AML-193 (cell line): Measurements from ENCODE around the gene PDE4B.
A peak's percentile ranks its signal among the peaks of the same experiment; 100 is the strongest.

Experiments
- DNase-seq, 2 experiments: peaks; one replicate each; lab custom pipeline; 2025; lab: John Stamatoyannopoulos, UW

Gene PDE4B

DNA sequence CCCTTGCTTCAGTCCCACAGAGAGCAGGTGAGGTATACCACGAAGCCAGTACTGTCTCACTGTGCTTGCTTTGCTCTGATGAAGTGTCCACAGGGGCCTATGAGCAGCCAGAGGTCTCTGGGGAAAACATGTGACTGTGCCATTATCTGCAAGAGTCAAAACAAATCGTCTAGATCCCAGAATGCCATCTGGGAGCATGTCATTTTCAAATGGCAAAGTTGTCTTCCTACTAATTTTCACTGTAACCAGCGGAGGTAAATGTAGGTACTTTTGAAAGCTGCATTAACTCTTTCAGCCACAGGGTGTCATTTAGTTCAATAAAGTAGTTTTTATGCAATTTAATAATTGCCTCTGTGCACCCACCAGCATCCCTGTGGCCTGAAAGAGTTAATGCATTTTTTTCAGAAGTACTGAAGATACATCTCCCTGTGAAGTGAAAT, 567.6 kb downstream of the PDE4B start:
- DNase-seq: no peak

DNA sequence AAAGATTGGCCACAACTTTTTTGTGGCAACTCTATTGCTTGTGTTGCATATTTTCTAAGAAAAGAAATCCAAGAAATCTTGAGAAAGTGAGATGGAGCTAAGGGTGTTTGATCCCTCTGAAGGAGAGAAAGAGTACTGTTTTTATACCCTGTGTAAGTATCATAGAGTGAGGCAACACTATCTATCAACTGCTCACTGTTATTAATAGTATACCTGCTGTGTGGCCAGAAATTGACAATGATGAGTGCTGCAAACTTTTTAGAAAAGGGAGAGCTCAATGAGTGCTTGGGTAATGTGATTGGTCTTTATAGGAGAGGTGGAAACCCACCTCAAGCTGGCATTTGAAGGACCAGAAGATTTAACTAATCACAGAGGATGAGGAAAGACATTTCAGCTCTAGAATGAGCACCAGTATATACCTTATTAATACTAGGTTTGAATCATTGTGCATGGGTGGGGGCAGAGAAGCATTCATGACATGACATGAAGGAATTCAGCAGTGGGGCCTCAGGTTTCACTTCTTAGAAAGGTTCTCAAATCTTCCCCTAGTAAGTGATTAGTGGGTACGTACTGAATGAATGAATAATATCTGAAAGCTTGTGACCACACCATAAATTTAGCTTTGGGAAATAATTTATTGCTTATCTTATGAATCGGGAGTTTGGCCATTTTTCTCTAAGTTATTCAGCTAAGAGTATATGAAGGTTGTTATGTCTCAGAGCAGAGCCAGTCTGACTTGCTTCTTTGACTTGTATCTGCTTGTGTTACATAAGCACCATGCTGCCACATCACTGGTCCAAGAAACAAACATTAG, 572.1 kb downstream of the PDE4B start:
- DNase-seq: no peak

DNA sequence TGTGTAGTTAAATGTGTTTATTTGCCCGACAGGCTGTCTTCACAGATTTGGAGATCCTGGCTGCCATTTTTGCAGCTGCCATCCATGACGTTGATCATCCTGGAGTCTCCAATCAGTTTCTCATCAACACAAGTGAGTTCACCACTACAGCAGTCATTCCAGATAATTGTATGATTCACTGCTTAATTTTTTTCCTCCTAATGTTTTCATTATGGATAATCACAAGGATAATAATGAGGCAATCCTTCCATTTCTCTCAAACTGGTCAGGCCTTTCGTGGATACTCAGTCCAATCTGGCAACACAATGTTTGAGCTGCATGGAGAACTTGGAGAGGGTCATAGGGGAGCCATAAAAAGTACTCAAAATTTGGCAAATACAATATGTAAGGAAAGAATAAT, 572.9 kb downstream of the PDE4B start:
- no peak for DNase-seq

GRCh38 chr1:66366634-66367033, 573.9 kb downstream of the PDE4B start:
- no peak for DNase-seq

DNA sequence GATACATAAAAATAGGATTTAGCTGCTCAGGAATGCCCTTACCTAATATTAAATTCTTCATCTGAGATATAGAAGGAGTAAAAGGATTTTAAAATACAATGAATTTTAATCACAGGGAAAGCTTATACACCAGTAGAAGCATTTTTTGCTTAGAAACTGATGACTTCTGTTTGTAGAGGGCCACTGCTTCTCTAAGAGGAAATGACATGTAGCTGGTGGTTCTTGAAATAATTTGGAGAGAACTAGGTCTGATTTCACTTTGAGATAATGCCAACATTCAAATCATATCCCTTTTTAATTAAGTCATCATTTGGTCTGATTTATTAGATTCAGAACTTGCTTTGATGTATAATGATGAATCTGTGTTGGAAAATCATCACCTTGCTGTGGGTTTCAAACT, 574.7 kb downstream of the PDE4B start:
- DNase-seq: no peak

DNA sequence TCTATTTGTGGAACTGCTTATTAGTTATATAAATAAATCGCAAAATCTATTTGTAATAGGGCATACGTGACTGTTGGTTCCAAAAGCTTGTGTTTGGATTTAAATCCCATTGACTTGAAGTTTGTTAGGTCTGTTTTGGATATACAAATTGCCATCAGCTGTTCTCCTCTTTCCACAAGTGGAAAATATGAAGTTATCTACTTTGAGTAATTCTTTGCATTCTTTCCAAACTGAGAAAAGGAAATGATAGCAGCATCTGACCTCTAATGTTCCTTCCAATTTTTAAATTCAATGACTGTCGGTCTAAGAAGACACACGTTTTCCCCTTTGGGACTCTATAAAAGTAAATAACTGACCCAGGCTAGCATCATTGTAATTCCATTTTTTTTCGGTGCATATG, 575.6 kb downstream of the PDE4B start:
- DNase-seq: no peak

GRCh38 chr1:66370462-66370971, 577.8 kb downstream of the PDE4B start:
- no peak for DNase-seq

GRCh38 chr1:66371233-66372005, 578.7 kb downstream of the PDE4B start:
- no peak for DNase-seq

- no peak for DNase-seq
These were observed 579.9 kb downstream of the PDE4B start for GRCh38 chr1:66372522-66373101.

DNA sequence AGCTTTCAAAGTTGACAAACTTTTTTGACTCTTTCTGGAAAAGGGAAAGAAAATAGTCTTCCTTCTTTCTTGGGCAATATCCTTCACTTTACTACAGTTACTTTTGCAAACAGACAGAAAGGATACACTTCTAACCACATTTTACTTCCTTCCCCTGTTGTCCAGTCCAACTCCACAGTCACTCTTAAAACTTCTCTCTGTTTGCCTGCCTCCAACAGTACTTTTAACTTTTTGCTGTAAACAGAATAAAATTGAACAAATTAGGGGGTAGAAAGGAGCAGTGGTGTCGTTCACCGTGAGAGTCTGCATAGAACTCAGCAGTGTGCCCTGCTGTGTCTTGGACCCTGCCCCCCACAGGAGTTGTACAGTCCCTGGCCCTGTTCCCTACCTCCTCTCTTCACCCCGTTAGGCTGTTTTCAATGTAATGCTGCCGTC, 580.5 kb downstream of the PDE4B start:
- DNase-seq: peak; percentile 90

DNA sequence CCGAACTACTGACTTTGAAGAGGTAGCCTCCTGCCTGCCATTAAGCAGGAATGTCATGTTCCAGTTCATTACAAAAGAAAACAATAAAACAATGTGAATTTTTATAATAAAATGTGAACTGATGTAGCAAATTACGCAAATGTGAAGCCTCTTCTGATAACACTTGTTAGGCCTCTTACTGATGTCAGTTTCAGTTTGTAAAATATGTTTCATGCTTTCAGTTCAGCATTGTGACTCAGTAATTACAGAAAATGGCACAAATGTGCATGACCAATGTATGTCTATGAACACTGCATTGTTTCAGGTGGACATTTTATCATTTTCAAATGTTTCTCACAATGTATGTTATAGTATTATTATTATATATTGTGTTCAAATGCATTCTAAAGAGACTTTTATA, 581.5 kb downstream of the PDE4B start:
- DNase-seq: no peak

- DNase-seq: no peak
These were observed 581.9 kb downstream of the PDE4B start for GRCh38 chr1:66374561-66375111.

GRCh38 chr1:66375125-66375524, 582.4 kb downstream of the PDE4B start:
- no peak for DNase-seq

DNA sequence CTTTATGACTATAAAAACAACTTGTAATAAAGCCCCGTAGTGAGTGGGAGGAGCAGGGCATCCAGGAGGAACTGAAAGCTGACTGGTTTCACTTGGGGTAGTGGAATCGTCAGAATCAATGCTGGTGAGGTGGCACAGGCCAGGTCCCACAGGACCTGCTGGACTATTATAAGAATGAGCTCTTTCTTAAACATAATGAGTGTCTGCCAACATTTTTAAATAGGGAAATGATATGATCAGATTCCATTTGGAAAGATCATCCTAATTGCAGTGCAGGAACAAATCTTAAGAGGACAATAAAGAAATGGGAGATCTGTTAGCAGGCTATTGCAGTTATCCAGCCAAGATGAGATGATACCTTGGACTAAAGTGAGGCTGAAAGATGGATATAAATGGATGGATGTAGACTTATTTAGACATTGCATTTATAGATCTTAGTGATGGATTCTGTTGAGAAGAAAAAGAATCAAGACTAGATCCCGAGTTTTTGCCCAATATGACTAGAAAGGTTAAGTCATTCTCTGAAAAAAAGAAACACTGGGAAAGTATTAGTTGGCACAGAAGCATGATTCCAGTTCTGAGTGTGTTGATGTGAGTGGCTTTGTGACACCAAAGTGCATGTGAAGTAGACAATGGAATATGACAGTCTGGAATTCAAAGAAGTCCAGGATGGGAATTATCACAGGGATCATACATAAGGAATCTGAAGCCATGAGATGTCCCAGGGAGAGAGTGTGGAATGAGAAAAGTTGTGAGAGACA, 587.9 kb downstream of the PDE4B start:
- no peak for DNase-seq

- no peak for DNase-seq
These were observed 589.1 kb downstream of the PDE4B start for GRCh38 chr1:66381621-66382275.

DNA sequence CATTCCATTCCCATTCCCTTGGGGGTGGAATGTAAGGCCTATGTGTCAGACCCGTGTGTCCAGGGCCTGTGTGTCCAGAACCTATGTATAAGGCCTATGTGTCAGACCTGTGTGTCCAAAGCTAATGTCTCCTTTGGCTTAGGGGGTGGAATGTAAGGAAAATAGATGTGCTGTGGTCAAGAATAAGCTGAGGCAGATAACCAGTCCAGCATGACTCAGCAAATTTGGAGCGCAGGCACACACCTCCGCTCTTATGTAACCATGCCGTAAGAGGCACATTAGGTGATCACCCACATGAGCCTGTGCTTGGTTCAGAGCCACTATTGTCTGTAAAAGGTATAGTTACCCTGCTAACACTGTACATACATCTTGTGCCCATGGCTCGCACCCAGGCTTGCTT, 590.5 kb downstream of the PDE4B start:
- DNase-seq: no peak

- peak; percentile 42 for DNase-seq
These were observed 590.9 kb downstream of the PDE4B start for GRCh38 chr1:66383611-66384010.

GRCh38 chr1:66384258-66384921, 591.7 kb downstream of the PDE4B start:
- no peak for DNase-seq

- no peak for DNase-seq
These were observed 594.0 kb downstream of the PDE4B start for GRCh38 chr1:66386712-66387111.

DNA sequence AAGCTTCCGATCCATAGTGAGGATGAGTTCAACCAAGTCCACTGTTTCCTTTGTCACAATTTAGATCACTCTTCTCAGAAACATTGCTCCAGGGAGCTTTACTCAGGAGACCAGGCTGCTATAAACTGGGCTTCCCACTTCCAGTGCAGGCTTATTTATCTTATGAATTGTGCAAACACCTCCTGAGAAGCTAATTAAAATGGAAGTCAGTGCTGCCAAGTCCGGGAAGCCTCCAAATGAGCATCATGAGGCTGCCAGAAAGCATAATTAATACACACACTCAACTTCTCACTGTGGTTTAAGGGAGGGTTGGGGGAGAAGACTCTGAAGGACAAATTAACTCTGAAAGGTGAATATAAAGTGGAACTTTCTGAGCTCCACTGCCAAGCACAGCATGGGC, 596.2 kb downstream of the PDE4B start:
- no peak for DNase-seq
